ENCODE measurements around the gene CARNS1. TPM values are rescaled to one million over a fixed set of nuclear protein-coding genes. Genes with fewer than 3 reads are reported as not detected.

The CARNS1 gene
- total RNA-seq, 1 experiment from 2014 or later = 0.07 TPM

DNA sequence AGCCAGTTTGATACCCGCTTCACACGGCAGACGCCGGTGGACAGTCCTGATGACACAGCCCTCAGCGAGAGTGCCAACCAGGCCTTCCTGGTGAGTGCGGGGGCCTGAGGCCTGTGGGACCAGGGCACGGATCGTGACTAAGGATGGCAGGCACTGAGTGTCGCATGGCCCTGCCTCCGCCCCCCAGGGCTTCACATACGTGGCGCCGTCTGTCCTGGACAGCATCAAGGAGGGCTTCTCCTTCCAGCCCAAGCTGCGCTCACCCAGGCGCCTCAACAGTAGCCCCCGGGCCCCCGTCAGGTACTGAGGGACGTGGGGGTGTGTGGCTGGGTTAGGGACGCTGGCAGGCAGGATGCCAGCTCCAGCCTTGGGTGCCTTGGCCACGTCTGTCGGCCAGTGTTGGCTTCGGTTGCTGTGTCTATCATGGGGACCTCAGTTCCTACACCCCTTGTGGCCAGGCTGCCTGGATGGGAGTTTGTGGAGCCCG is 19.0 kb downstream of the CARNS1 start:
- intact Hi-C loops (cut with micrococcal nuclease) = no loop called here
- H3K27me3 Mint-ChIP-seq (ENCODE audit: insufficient read depth, unreplicated experiment) = no peaks in the 10 kb centered on the region
- H3K4me3 Mint-ChIP-seq (ENCODE audit: unreplicated experiment) = no peak overlapping the region
- no peak for DNase-seq (ENCODE audit: unreplicated experiment)
- H3K4me1 Mint-ChIP-seq (ENCODE audit: insufficient read depth, unreplicated experiment) = peaks cover 5% of the 10 kb centered on the region
- ChIA-PET CTCF (no interaction called here), POLR2A (no interaction called here)
- TF ChIP-seq, protein P1, sequence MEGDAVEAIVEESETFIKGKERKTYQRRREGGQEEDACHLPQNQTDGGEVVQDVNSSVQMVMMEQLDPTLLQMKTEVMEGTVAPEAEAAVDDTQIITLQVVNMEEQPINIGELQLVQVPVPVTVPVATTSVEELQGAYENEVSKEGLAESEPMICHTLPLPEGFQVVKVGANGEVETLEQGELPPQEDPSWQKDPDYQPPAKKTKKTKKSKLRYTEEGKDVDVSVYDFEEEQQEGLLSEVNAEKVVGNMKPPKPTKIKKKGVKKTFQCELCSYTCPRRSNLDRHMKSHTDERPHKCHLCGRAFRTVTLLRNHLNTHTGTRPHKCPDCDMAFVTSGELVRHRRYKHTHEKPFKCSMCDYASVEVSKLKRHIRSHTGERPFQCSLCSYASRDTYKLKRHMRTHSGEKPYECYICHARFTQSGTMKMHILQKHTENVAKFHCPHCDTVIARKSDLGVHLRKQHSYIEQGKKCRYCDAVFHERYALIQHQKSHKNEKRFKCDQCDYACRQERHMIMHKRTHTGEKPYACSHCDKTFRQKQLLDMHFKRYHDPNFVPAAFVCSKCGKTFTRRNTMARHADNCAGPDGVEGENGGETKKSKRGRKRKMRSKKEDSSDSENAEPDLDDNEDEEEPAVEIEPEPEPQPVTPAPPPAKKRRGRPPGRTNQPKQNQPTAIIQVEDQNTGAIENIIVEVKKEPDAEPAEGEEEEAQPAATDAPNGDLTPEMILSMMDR (IDR thresholded peaks at IDR 0.05; ENCODE audit: unreplicated experiment) = no peak
- no TSS peak for BruUV-seq (replicated peaks)
- no peak overlapping the region for H3K27ac Mint-ChIP-seq (ENCODE audit: low read depth, unreplicated experiment)
- H3K9me3 Mint-ChIP-seq (ENCODE audit: unreplicated experiment) = no peaks in the 10 kb centered on the region
- H3K36me3 Mint-ChIP-seq (ENCODE audit: insufficient read depth, unreplicated experiment) = peaks cover 60% of the 10 kb centered on the region

- DNase-seq (ENCODE audit: unreplicated experiment) = no peak
- BruUV-seq (replicated peaks) = no TSS peak
- CTCF ChIA-PET = no interaction called here
- peaks cover 8% of the 10 kb centered on the region for H3K4me1 Mint-ChIP-seq (ENCODE audit: insufficient read depth, unreplicated experiment)
- no peaks in the 10 kb centered on the region for H3K27me3 Mint-ChIP-seq (ENCODE audit: insufficient read depth, unreplicated experiment)
- TF ChIP-seq, protein P1 (IDR thresholded peaks at IDR 0.05; ENCODE audit: unreplicated experiment) = no peak
- intact Hi-C loops (cut with micrococcal nuclease) = no loop called here
- no peak overlapping the region for H3K4me3 Mint-ChIP-seq (ENCODE audit: unreplicated experiment)
- POLR2A ChIA-PET = no interaction called here
- H3K9me3 Mint-ChIP-seq (ENCODE audit: unreplicated experiment) = no peaks in the 10 kb centered on the region
- peak overlapping the region; percentile 23 for H3K27ac Mint-ChIP-seq (ENCODE audit: low read depth, unreplicated experiment)
- H3K36me3 Mint-ChIP-seq (ENCODE audit: insufficient read depth, unreplicated experiment) = peaks cover 63% of the 10 kb centered on the region
These were observed 19.7 kb downstream of the CARNS1 start for GRCh38 chr11:67435031-67435726.

DNA sequence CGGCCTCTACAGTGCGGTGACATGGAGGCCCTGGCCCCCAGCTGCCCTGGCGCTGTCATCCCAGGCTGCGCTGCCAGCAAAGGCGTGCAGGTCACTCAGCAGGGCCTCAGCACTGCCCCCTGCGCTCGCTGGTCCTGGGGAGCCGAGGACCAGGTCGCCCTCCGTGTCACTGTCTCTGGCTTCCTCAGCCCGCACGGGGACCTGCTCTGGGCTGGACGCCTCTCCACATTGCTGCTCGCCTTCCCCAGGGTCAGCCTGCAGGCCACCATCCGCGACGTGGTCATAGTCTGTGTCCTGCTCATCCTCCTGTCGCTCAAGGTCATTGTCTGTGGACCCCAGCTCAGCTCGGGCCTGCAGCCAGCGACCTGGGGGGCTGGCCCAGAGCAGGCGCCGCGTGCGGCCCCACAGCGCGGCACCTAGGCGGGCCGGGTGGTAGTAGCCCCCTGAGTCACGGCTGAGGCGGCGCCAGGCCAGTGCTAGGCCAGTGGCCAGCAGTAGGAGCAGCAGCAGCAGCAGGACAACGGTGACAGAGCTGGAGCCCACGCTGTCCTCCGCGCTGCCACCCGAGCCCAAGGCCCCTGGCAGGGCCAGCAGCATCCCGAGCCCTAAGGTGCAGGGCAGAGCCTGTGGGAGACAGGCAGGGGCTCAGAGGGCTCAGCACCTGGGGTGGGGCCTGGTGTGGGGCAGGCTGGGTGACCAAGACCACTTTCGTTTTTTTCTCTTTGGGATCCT is 20.4 kb downstream of the CARNS1 start:
- Mint-ChIP-seq H3K4me3 (ENCODE audit: unreplicated experiment) (no peak overlapping the region), H3K27me3 (ENCODE audit: insufficient read depth, unreplicated experiment) (no peaks in the 10 kb centered on the region), H3K9me3 (ENCODE audit: unreplicated experiment) (no peaks in the 10 kb centered on the region), H3K27ac (ENCODE audit: low read depth, unreplicated experiment) (peak overlapping the region; percentile 23), H3K36me3 (ENCODE audit: insufficient read depth, unreplicated experiment) (peaks cover 57% of the 10 kb centered on the region), H3K4me1 (ENCODE audit: insufficient read depth, unreplicated experiment) (peaks cover 8% of the 10 kb centered on the region)
- BruUV-seq (replicated peaks) = no TSS peak
- TF ChIP-seq, protein P1 (IDR thresholded peaks at IDR 0.05; ENCODE audit: unreplicated experiment) = no peak
- intact Hi-C loops (cut with micrococcal nuclease) = no loop called here
- ChIA-PET CTCF (no interaction called here), POLR2A (interaction anchor here (0.6 kb wide), 2 partner anchors 19 to 157 kb away, joined by 3 read pairs; partner anchors contain the start of gene CABP4)
- no peak for DNase-seq (ENCODE audit: unreplicated experiment)

DNA sequence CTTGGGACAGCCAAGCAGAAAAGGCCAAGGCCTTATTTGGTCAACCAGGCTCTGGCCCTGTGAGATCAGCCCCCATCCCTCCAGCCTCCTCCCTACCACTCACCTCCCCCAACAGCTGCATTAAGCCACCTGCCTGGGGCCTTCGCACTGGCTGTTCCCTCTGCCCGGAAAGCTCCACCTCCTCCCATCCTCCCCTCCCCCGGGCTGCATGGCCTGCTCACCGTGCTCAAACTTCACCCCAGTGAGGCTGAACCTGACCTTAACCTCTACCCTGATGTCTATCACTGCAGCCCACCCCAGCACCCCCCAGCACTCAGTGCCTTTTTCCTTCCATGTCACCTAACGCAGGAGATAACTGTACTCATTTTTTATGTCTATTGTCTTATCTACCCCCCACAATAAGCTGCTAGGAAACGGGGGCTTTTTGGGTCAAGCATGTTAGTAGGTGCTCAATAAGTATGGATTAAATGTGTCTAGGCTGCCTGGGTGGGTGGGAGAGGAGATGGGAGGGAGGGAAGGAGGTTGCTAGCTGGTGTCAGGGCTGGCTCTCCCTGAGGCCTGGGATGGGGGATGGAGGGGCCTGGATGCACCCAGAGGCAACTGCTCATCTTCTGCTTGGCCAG is 21.1 kb downstream of the CARNS1 start:
- no TSS peak for BruUV-seq (replicated peaks)
- intact Hi-C loops (cut with micrococcal nuclease) = no loop called here
- no peak overlapping the region for H3K27ac Mint-ChIP-seq (ENCODE audit: low read depth, unreplicated experiment)
- no peak overlapping the region for H3K4me3 Mint-ChIP-seq (ENCODE audit: unreplicated experiment)
- TF ChIP-seq, protein P1 (IDR thresholded peaks at IDR 0.05; ENCODE audit: unreplicated experiment) = no peak
- ChIA-PET POLR2A (interaction anchor here (0.6 to 1.5 kb wide), 4 partner anchors 8 to 156 kb away, joined by 3 to 5 read pairs (median 3); partner anchors contain the start of genes CABP4 and RPS6KB2), CTCF (no interaction called here)
- DNase-seq (ENCODE audit: unreplicated experiment) = no peak
- H3K27me3 Mint-ChIP-seq (ENCODE audit: insufficient read depth, unreplicated experiment) = no peaks in the 10 kb centered on the region
- H3K4me1 Mint-ChIP-seq (ENCODE audit: insufficient read depth, unreplicated experiment) = peaks cover 8% of the 10 kb centered on the region
- H3K9me3 Mint-ChIP-seq (ENCODE audit: unreplicated experiment) = no peaks in the 10 kb centered on the region
- H3K36me3 Mint-ChIP-seq (ENCODE audit: insufficient read depth, unreplicated experiment) = peaks cover 53% of the 10 kb centered on the region

All from MCF 10A (cell line).